ENCODE measurements around the gene EYA2. TPM values are rescaled to one million over a fixed set of nuclear protein-coding genes. Genes with fewer than 3 reads are reported as not detected.

The EYA2 gene
- total and polyA plus RNA-seq, 2 of the 4 experiments (the other 2 are of a cell fraction): 2.3 to 5.4 TPM

DNA sequence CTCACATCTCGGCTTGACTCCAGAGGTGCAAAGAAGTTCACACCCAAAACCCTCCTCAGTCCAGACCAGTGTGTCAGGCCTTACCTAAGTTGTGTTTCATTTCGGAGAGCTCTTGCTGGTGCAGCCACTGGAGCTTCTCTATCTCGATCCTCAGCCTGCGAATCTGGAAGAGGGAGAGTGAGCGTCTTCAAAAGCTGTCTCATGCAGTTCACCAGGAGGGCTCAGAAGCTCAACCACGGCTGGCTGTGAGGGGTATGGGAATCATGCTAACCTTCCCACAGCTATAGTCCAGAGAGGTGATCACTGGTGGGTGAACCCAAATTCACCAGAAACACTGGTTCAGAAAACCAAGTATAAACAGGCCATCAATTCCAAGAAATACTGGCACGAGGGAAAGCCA, 332.5 kb downstream of the EYA2 start:
- no peak overlapping the region for H2BK20ac ChIP-seq (ENCODE audit: low read depth, low read length)
- no peak overlapping the region for H2AK5ac ChIP-seq (ENCODE audit: low read depth, low read length)
- H3K27ac ChIP-seq (ENCODE audit: insufficient read depth, low read length): no peak overlapping the region
- H4K5ac ChIP-seq (ENCODE audit: low read depth, low read length): no peak overlapping the region
- H3K36me3 ChIP-seq (ENCODE audit: control insufficient read depth, insufficient read depth, low read length): peaks cover 39% of the 10 kb centered on the region
- H3K27me3 ChIP-seq (ENCODE audit: control insufficient read depth, insufficient read depth, low read length): no peaks in the 10 kb centered on the region
- no peak overlapping the region for H3K4me3 ChIP-seq (ENCODE audit: insufficient read depth, low read depth, low read length)
- H3K9me1 ChIP-seq (ENCODE audit: insufficient read depth, low read length): peaks cover 11% of the 10 kb centered on the region
- no peak overlapping the region for H4K8ac ChIP-seq (ENCODE audit: low read depth in 2 of 2, low read length in 2 of 2)
- H3K18ac ChIP-seq (ENCODE audit: low read depth, low read length): no peak overlapping the region
- intact Hi-C loops (cut with micrococcal nuclease): no loop called here
- WGBS, 2 experiments (ENCODE audit: extremely low coverage in 2 of 2, insufficient read length in 1 of 2): 100% methylated on average over 2 of the region's 7 CpGs; no CpG with 5 or more reads in 1 of the 2 experiments
- H3K14ac ChIP-seq (replicated peaks; ENCODE audit: low read depth, low read length): no peak overlapping the region
- no peak overlapping the region for H2BK15ac ChIP-seq (ENCODE audit: low read depth, low read length)
- H4K20me1 ChIP-seq (ENCODE audit: insufficient read depth, low read length): no peaks in the 10 kb centered on the region
- DNase-seq (no peak), ATAC-seq (ENCODE audit: low read depth) (no peak)
- H3K79me1 ChIP-seq (ENCODE audit: low read depth in 1 of 2, low read length in 2 of 2): peaks cover 16 to 43% of the 10 kb centered on the region in 2 experiments
- dilution Hi-C loops (cut with HindIII; ENCODE audit: low sequenced_read_pairs, unreplicated experiment): no loop called here
- H3K4me1 ChIP-seq (ENCODE audit: control insufficient read depth, insufficient read depth, low read length): peaks cover 9% of the 10 kb centered on the region
- TF ChIP-seq BHLHE40 (IDR thresholded peaks at IDR 0.05; ENCODE audit: low read depth, low read length): no peak
- TF ChIP-seq CEBPB (IDR thresholded peaks at IDR 0.05; ENCODE audit: low read depth, low read length): no peak
- TF ChIP-seq RAD21 (IDR thresholded peaks at IDR 0.05; ENCODE audit: low read length): no peak
- BruUV-seq (replicated peaks): no TSS peak
- ChIA-PET POLR2A (ENCODE audit: unreplicated experiment) (no interaction called here), CTCF (no interaction called here)
- no peaks in the 10 kb centered on the region for H3K9me3 ChIP-seq (ENCODE audit: control insufficient read depth, insufficient read depth, low read length)
- no peak overlapping the region for H4K91ac ChIP-seq (ENCODE audit: insufficient read depth, low read depth, low read length)
- H3K56ac ChIP-seq (ENCODE audit: extremely low read depth, insufficient read depth, low read length): no peak overlapping the region
- no peak overlapping the region for H3K9ac ChIP-seq (ENCODE audit: low read depth, low read length)
- no peak overlapping the region for H3K23ac ChIP-seq (ENCODE audit: low read depth, low read length)
- no peak overlapping the region for H2BK120ac ChIP-seq (ENCODE audit: low read depth, low read length)
- H3K4me2 ChIP-seq (ENCODE audit: low read depth, low read length): no peak overlapping the region
- H3K4ac ChIP-seq (ENCODE audit: low read depth, low read length): no peak overlapping the region
- H2BK5ac ChIP-seq (ENCODE audit: low read depth, low read length, poor library complexity, severe bottlenecking): no peak overlapping the region
- H2AK9ac ChIP-seq (replicated peaks; ENCODE audit: low read depth, low read length, poor library complexity): no peak overlapping the region
- in situ Hi-C loops (cut with MboI; ENCODE audit: low sequenced_read_pairs): no loop called here
- H2AFZ ChIP-seq (replicated peaks; ENCODE audit: low read length, poor library complexity): no peak overlapping the region

All from IMR-90 (cell line).